ENCODE measurements around the gene PTGES.
"Not testable (repeated sequence)": the region's sequence is repeated elsewhere in the genome, so short reads cannot be mapped to it uniquely, and the experiment has no call there.

The PTGES gene, protein sequence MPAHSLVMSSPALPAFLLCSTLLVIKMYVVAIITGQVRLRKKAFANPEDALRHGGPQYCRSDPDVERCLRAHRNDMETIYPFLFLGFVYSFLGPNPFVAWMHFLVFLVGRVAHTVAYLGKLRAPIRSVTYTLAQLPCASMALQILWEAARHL

DNA sequence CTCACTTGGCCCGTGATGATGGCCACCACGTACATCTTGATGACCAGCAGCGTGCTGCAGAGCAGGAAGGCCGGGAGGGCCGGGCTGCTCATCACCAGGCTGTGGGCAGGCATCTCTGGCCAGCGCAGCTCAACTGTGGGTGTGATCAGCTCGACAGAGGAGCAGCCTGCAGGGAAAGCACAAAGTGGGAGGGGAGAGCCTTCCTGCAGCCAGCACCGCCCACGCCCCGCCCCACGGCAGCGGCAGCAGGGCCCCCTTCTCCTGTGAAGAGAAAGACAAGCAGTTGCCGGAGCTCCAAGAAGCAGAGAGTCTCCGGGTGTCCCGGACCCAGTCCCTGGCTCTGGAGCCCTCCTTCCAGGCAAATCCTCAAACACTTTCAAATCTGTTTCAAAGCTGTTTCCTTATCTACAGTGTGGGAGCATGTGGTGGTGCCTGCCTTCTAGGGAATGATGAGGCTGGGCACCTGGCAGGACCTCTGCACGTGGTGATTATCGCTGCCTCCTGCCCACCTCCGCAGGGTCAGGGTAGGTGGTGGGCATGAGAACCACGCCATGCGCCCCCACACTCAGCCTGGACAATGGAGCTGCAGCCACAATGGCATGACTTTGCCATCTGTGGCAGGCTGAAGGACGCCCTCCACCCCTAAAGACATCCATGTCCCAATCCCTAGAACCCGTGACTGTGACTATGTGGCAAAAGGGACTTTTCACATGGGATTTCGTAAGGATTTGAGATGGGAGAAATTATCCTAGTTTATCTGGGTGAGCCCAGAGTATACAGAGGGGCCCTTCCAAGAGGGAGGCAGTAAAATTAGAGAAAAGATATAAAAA, at the start of gene PTGES:
Gene PTGES (minus strand): TSS at position 143 of the 830 bp plus-strand sequence. CDS start 30 bp downstream, at position 113.
- peak; percentile 92 for DNase-seq (ENCODE audit: low spot score)

DNA sequence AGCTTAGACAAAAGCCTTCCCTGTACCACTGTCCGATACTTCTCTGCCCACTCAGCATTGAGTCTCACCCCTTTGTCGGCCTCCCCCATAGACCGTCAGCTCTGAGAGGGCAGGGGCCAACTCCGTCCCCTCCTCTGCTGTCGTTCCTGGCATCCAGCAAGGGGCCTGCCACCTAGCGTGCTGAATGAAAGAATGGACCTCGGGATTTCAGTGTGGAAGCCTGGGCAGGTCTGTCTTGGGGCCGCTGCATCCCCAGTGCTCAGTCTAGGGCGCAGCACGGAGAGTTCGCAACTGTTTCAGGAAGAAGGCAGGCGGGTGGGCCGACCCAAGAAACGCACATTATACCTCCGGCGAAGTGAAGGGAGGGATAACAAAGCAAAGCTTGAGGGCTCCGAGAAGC, 48.7 kb upstream of the PTGES start:
- DNase-seq (ENCODE audit: low spot score), result no peak

DNA sequence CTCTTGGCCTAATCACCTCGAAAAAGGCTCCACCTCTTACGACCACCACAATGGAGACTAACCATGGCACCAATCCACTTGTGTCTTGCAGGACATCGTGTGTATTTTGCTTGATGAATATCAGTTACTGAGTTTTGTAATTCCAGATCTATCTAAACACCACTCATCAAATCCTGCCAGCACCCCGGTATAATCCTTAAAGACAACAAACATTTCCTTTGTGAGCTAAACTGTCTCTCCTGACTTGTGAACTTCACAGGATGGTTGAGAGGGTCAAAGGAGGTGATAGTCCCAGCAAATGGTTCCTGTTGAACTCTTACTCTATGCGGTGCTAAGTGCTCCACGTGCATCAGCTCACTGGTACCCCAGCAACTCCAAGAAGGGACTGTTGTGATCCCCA, 46.1 kb upstream of the PTGES start:
- no peak for DNase-seq (ENCODE audit: low spot score)

DNA sequence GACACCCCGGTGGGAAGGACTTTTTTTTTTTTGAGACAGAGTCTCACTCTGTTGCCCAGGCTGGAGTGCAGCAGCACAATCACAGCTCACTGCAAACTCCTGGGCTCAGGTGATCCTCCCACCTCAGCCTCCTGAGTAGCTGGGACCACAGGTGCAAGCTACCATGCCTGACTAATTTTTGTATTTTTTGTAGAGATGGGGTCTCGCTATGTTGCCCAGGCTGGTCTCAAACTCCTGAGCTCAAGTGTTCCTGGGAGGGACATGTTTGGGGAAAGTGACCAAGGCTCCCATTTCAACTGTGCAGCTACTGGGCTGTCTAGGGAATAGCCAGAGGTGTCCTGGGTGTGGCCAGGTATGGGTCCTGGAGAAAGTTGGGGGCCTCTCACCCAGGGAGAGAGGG, 43.2 kb upstream of the PTGES start:
- DNase-seq (ENCODE audit: low spot score), result not testable (repeated sequence)

DNA sequence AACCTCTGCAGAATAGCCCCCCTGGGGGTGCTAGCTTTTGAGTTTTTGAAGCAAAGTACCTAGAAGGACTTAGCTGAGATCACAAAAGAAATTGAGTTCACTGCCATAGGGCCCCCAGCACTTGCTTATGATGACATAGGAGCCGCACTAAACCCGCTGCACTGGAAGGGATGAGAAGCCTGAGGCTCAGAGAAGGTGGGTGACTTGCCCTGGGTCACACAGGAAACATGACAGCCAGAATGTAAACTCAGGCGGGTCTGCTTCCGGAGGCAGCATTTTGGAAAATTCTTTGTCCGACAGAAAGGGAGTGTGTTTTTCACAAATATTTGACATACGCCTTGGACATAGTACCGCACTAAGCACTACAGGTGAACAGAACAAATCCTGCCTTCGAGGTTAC, 41.7 kb upstream of the PTGES start:
- no peak for DNase-seq (ENCODE audit: low spot score)

DNA sequence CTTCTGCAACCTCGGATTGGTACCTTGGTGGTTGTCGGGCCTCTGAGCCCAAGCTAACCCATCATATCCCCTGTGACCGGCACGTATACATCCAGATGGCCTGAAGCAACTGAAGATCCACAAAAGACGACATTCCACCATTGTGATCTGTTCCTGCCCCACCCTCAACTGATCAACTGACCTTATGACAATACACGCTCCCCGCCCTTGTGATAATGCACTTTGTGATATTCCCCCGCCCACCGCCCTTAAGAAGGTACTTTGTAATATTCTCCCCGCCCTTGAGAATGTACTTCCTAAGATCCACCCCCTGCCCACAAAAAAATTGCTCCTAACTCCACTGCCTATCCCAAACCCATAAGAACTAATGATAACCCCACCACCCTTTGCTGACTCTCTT, 33.6 kb upstream of the PTGES start:
- no peak for DNase-seq (ENCODE audit: low spot score)

DNA sequence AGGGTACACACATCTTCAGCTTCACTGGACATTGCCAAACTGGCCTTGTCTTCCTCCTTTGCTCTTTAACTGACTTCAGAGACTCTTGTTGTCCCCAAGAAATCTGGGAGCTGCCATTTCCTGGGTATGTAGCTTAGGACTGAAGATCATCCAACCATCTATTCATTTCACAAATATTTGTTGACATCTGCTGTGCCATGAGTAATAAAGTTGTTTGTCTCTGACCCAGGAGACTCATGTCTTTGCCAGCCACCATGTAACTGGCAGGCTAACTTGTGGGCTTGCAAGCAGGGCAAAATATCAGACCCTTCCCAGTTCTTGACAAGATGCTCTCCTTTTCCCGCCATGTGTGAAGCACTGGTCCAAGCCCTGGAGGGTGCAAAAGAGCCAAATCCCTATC, 33.0 kb upstream of the PTGES start:
- DNase-seq (ENCODE audit: low spot score), result no peak

DNA sequence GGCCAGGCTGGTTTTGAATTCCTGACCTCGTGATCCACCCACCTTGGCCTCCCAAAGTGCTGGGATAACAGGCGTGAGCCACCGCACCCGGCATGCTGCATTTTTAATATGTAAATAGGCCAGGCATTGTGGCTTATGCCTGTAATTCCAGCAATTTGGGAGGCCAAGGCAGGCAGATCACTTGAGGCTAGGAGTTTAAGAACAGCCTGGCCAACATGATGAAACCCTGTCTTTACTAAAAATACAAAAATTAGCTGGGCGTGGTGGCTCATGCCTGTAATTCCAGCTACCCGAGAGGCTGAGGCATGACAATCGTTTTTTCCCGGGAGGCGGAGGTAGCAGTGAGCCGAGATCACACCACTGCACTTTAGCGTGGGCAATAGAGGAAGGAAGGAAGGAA, 32.1 kb upstream of the PTGES start:
- not testable (repeated sequence) for DNase-seq (ENCODE audit: low spot score)

DNA sequence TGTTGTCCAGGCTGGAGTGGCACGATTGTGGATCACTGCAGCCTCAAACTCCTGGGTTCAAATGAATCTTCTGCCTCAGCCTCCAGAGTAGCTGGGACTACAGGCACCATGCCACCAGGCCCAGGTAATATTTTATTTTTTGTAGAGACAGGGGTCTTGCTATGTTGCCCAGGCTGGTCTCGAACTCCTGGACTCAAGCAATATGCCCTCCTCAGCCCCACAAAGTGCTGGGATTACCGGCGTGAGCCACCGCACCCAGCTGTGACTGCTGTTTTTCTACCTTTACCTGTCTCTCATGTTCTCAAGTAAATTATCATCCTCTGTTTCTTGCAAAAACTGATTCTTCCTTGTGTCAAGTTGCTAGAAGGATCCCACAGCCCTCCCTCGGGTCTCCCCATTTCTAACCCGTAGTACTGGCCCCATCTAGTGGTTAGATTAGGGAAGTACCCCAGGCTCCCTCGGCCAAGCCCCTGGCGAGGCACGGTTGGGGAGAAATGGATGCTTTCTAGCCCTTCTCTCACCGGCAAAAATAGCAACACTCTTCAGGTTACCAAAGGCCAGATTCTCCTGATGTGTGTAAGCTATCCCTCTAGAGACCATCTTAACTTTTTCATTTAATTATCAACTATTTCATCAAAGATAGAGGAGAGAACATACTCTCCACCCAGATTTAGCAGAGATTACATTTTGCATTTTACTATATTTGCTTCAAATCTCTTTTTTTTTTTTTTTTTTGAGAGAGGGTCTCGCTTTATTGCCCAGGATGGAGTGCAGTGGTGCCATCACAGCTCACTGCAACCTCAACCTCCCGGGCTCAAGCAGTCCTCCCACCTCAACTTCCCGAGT, 30.9 kb upstream of the PTGES start:
- DNase-seq (ENCODE audit: low spot score), result peak; percentile 92

DNA sequence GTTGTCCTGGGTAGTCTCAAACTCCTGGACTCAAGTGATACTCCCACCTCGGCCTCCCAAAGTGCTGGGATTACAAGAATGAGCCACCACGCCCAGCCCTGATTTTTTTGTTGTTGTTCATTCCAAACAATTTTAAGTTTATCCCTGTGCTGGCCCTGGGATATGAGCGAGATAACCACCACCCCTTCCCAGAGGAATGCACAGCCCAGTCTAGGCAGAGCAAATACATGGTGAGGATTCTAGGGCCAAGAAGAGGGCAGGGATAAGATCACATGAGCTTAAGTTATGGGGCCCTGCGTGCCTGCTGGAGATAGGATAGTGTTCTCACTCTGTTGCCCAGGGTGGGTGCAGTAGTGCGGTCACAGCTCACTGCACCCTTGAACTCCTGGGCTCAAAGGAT, 29.1 kb upstream of the PTGES start:
- no peak for DNase-seq (ENCODE audit: low spot score)

DNA sequence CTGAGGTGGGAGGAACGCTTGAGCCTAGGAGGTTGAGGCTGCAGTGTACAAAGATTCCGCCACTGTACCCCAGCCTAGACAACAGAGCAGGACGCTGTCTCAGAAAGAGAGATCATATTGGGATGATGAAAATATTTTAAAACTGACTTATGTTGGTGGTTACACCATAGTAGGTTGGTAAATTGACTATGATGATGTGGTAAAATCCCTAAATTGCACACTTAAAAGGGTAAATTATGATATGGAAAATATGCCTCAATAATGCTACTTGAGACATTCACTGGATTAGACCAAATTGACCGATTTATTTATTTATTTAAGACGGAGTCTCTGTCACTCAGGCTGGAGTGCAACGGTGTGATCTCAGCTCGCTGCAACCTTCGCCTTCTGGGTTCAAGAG, 28.3 kb upstream of the PTGES start:
- DNase-seq (ENCODE audit: low spot score), result no peak

DNA sequence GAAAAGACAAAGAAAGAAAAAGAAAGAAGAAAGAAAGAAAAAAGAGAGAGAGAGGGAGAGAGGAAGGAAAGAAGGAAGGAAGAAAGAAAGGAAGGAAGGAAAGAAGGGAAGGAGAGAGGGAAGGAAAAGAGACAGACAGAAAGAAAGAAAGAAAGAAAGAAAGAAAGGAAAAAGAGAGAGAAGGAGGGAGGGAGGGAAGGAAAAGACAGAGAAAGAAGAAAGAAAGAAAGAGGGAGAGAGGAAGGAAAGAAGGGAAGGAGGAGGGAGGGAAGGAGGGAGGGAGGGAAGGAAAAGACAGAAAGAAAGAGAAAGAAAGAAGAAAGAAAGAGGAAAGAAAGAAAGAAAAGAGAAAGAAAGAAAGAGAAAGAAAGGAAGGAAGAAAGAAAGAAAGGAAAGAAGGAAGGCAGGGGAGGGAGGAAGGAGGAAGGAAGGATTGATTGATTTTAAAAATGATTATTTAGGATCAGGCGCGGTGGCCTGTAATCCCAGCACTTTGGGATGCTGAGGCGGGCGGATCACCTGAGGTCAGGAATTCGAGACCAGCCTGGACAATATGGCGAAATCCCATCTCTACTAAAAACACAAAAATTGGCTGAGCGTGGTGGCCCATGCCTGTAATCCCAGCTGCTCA, 26.8 kb upstream of the PTGES start:
- no peak for DNase-seq (ENCODE audit: low spot score)

DNA sequence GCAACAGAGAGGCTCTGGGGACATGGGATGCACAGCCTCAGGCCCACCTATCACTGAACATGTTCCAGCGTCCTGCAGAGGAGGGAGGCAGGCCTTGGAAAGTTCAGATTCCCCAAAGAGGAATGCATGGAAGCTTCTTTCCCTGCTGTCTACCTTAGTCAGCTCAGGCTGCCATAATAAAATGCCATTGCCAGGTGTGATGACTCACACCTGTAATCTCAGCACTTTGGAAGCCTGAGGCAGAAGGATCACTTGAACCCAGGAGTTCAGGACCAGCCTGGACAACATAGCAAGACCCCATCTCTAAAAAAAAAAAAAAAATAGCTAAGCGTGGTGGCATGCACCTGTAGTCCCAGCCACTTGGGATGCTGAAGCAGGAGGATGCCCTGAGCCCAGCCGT, 25.6 kb upstream of the PTGES start:
- no peak for DNase-seq (ENCODE audit: low spot score)

DNA sequence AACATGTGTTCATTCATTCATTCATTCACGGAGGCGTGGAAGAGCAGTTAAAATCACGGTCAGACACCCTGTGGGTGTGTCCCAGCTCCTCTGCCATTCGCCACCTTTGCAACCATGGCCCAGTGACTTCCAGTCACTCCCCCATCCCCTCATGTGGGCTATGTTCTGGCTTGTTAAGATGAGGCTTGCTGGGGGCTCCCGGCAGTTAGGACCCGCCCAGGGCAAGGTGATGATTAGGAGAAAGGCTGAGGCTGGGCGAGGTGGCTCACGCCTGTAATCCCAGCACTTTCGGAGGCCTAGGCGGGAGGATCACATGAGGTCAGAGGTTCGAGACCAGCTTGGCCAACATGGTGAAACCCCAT, 24.9 kb upstream of the PTGES start:
- no peak for DNase-seq (ENCODE audit: low spot score)

DNA sequence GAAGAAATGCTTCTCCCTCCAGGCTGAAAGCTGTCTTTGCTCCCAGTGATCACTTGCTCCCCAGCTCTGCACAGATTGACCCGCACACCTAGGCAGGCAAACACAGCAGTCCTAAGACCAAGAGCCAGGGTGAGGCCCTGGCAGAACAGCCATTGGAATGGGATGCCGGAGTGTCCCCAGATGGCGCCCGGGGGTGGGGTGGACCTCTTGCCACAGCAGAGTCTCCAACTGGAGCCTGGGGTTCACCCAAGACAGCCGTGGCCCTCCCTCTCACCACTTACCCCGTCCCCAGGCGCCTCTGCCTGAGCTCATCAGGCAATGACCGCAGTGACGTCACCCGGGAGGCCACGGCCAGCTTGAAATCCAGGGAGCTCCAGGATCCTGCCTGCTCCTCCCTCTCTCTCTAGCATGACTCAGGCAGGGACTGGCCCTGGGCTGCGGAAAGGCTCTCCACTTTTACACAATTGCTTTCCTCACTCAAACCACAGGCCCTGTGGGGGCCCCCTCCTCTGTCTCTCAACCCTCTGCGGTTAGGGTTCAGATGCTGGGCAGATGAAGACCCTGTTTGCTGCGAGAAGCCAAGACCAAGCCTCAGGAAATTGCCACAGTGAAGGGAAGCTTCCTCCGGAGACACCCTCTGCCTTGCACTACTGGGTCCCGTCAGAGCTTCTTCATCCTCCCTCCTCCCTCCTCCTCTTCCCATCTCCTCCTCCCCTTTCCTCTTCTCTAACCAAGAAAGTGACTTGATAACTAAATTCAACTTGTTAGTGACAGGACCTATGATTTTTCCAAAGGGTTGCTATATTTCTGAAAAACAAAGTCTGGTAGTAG, 24.3 kb upstream of the PTGES start:
- DNase-seq (ENCODE audit: low spot score), result peak; percentile 97

DNA sequence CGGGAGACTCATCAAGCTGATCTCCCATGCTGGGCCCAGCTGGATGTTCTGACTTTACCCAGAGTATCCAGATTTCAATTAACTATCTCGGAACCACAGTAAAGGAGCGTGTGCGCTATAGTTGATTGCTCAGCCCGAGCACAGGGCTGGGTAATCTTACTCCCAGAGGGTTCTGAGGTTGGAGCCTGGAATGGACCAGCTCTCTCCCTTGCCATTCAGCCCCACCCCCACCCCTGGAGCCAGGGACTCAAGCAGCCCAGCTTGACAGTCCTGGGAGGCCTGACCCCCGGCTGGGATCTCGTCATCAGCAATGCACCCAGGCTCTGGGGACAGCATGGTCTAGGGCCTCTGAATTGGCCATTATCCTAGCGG, 23.7 kb upstream of the PTGES start:
- DNase-seq (ENCODE audit: low spot score), result peak; percentile 22

DNA sequence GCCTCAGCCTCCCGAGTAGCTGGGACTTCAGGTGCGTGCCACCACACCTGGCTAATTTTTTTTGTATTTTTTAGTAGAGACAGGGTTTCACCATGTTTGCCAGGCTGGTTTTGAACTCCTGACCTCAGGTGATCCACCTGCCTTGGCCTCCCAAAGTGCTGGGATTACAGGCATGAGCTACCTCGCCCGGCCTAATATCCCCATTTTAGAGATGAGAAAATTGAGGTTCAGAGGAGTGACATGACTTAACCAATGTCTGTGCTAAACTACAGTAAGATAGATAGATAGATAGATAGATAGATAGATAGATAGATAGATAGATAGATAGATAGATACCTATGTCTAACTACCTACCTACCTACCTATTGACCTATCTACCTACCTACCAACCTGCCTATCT, 23.3 kb upstream of the PTGES start:
- not testable (repeated sequence) for DNase-seq (ENCODE audit: low spot score)

DNA sequence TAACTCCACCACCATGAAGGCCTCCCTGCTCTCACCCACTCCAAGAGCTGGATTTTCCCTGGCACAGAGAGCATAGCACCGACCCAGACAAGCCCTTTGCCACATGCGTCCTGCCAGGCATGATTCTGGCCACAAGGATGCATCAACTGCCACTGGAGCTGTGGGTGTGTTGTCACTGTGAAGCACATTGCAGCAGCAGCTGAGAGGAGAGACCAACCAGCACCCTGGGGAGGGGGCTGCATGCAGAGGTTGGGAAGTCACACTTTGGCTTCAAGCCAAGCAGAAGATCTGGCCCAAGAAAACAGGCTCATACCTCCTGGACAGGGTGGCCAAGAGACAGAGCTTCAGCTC, 22.6 kb upstream of the PTGES start:
- DNase-seq (ENCODE audit: low spot score), result no peak

DNA sequence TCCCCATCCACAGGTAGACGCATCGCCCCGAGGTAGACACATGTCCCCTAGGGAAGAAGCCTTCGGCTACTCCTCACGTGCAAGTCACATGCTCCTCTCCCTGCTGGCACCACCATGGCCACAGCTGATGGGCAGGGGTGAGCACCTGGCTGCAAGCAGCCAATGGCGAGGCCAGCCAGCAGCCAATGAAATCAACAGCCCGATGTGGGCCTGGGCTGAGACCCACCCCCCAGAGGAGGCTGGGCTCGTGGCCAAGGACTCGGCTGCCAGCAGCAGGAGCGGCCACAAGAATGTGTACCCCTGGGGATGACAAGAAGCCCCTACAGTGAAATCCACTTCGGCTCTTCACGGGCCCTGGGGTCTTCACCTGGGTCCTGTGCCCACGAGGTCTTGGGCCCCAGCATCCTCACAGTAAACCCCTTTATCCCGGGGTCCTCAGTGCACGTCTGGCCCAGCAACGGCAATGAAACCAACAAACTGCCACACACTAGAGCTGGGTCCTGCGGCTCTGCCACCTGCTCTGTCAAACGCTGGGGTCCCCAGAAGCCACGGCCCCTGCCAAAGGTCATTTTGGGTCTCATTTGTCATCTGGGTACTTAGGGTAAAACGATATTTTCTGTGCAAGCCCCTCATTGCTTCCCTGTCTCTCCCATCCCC, 22.1 kb upstream of the PTGES start:
- no peak for DNase-seq (ENCODE audit: low spot score)

DNA sequence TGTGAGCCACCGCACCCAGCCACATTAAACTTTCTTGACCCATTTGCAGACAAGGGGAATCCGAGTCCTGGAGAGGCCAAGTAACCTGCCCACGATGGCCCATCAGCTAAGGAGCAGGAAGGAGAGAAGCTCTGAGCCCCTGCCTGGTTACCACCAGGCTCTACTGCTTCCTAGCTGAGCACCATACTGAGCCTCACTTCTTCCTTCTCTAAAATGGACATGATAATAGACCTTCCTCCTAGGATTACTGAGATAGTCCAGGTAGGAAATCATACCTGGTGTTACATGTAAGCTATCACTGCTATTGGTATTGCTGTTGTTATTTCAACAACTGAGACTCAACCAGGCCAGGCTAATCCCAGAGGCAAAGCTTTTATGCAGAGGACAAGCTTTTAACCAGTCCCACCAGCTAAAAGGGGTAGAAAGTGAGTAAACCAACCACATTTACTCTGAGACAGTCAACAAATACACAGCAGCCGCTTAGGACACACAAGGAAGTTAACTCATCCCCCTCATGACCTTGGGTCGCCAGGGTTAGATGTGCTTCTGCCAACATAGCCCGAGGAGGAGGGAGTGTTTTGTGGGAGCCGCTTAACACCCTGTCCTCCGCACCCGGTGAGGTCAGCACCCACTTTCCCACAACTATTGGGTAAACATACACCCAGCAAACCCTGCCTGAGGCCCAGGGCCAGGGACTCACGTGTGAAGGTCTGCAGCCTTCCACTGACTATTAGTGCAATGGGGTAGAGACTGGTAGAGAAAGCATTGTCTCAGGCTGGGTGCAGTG, 20.6 kb upstream of the PTGES start:
- no peak for DNase-seq (ENCODE audit: low spot score)

DNA sequence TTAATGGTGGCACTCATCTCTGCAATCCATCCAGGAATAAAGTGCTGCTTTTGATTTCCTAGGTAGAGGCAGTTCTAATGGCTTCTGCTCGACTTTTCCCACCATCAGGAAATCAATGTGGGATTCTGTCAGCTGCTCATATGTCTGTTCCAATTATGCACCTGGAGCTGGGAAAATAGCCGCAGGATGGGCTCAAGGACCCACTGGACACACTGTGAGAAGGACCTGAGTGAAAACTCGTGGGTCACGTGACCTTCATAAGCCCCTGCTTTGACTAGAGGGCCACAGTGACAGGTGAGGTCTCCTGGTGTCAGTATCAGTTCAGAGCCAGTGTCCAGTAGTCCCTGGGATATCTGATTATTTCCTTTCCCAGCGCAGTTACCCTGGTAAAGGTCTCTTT, 17.9 kb upstream of the PTGES start:
- DNase-seq (ENCODE audit: low spot score), result no peak
